Heart left ventricle (tissue), 16 donors: Measurements from ENCODE around the gene SOX9. TPM values are rescaled to one million over a fixed set of nuclear protein-coding genes. Genes with fewer than 3 reads are reported as not detected.

Experiments used
- ATAC-seq, 4 donors: fragments of 200-7000 bp; cut with Tn5 transposase; one replicate each; pipeline ENCODE4 v1.9.1; 2020 to 2022; ENCODE audit warnings: moderate library complexity in 4 of 4, mild to moderate bottlenecking in 3 of 4, moderate number of reproducible peaks in 1 of 4
- DNase-seq, 5 donors: peaks; one replicate each; pipeline ENCODE4 v3.0.0-alpha.2; 2020
- H3K27ac ChIP-seq, 12 donors: fragments of 200-600 bp; sonication (generic) in 4 of 12; one replicate each; pipeline versions ENCODE4 v1.5.0 to v1.8.0; 2016 to 2022; ENCODE audit warnings: mild to moderate bottlenecking in 2 of 12
- H3K27me3 ChIP-seq, 9 donors: fragments of 200-600 bp; sonication (generic) in 2 of 9; one replicate each; pipeline versions ENCODE4 v1.5.1 to v1.8.0; 2016 to 2022; ENCODE audit warnings: mild to moderate bottlenecking in 3 of 9
- H3K36me3 ChIP-seq, 9 donors: fragments of 200-600 bp; sonication (generic) in 2 of 9; one replicate each; pipeline versions ENCODE4 v1.5.0 to v1.8.0; 2018 to 2022; ENCODE audit warnings: mild to moderate bottlenecking in 2 of 9
- H3K4me1 ChIP-seq, 12 donors: fragments of 200-600 bp; sonication (generic) in 4 of 12; one replicate each; pipeline versions ENCODE4 v1.5.0 to v1.8.0; 2016 to 2022; ENCODE audit warnings: mild to moderate bottlenecking in 3 of 12
- H3K4me3 ChIP-seq, 12 donors: fragments of 200-600 bp; sonication (generic) in 4 of 12; one replicate each; pipeline versions ENCODE4 v1.5.0 to v1.8.0; 2017 to 2022; ENCODE audit warnings: mild to moderate bottlenecking in 9 of 12, moderate library complexity in 4 of 12
- H3K9me3 ChIP-seq, 12 donors: fragments of 200-600 bp; sonication (generic) in 4 of 12; one replicate each; pipeline versions ENCODE4 v1.5.0 to v1.8.0; 2016 to 2022; ENCODE audit warnings: mild to moderate bottlenecking in 1 of 12
- CTCF ChIP-seq, 12 donors: fragments of 200-600 bp; sonication (generic) in 4 of 12; IDR thresholded peaks; one replicate each; pipeline versions ENCODE4 v1.5.0 to v1.8.0; 2018 to 2022; ENCODE audit warnings: antibody characterized with exemption in 12 of 12, mild to moderate bottlenecking in 5 of 12
- POLR2A ChIP-seq, 2 donors: fragments of 450-650 bp; IDR thresholded peaks; one replicate each; pipeline ENCODE4 v1.6.1; 2017; ENCODE audit warnings: antibody characterized with exemption in 2 of 2, mild to moderate bottlenecking in 2 of 2, moderate library complexity in 2 of 2
- whole genome bisulfite sequencing, 4 donors: extraction: QIAGEN DNeasy Blood & Tissue Kit in 2 of 4; methylation state at CpG; one replicate each; pipeline versions ENCODE4 v1.1.5 to v1.1.7; 2013 to 2018; 5-methylcytosine and 5-hydroxymethylcytosine counted together
- intact Hi-C, 10 donors: fragments of 100-400 bp; cut with DNase I; formaldehyde crosslinking; loops; one replicate each; pipeline versions ENCODE4 v1.11.1 to v1.14.2; 2022
- polyA plus RNA-seq, 2 donors: library from polyadenylated mRNA; stranded (reverse); fragments of 200-250 nt; gene quantifications; one replicate each; pipeline ENCODE4 v1.2.3, GENCODE V29; 2013
- total RNA-seq, 9 donors: library from RNA; depleted of rRNA in 2 of 9; stranded (reverse); fragments of >200 nt in 2 of 9; fragmentation: NEBNext Ultra II Directional in 3 of 9; extraction: Animal tissue kit (Norgen Biotek cat#: 25700) in 3 of 9; gene quantifications; one replicate each; pipeline versions ENCODE4 v1.1.0 to v1.2.4, GENCODE V29; 2016 to 2023
- donor health status: ischemic (EF 13 %, LVEDD 7.1; RV severe dilation, severe dysfunction).
- donor health status: healthy with polysubstance abuse.
- donor health status: DM: no; HTN: yes; CAD: no.
- donor health status: DM: no; HTN: no; CAD: no.
- donor health status: ischemic (EF 25% LVEDD 6.9; RV normal size, moderate dysfunction).
- donor health status: ischemic (EF 25% LVEDD 5.7; RV mildly dilated, moderate dysfunction).
- donor health status: healthy.
- donor health status: DM: yes; HTN: yes; CAD: no.
- donor health status: ischemic (EF 35%, LVEDD 5.7; RV mildly dilated, moderate dysfunction).
- donor health status: nonischemic (EF 11% LVEDD 7.7; RV severe dilation, severe dysfunction).
- donor health status: DM: yes; HTN: yes; CAD: no.
- donor health status: PGD.
- donor health status: ischemic (EF 29% LVEDD 5.4; RV normal size, mild dysfunction).
- donor health status: nonischemic (EF 23%, LVEDD 6.1; RV moderate dilation, normal function).

Gene SOX9
- total and polyA plus RNA-seq, 11 donors: 7.6 to 19.7 (median 12.8) TPM

- DNase-seq (no peak), ATAC-seq (peak; percentile 29 to 65 (median 50))
- Histone ChIP-seq H3K36me3 (no peaks in the 10 kb centered on the region), H3K4me3 (peak overlapping the region in 3 of 12 donors; percentile 2 to 28 (median 24)), H3K9me3 (no peaks in the 10 kb centered on the region), H3K27ac (peak overlapping the region in 8 of 12 donors; percentile 2 to 81 (median 38)), H3K27me3 (no peaks in the 10 kb centered on the region), H3K4me1 (peaks cover 0 to 15% (median 0%) of the 10 kb centered on the region in 12 donors)
- TF ChIP-seq POLR2A (IDR thresholded peaks at IDR 0.05) (no peak), CTCF (IDR thresholded peaks at IDR 0.05) (peak in 2 of 12 donors; percentile 25 to 32)
- intact Hi-C loops: loop anchor here in 1 of 10 donors (5.0 kb wide), 1 partner anchor 50 kb away; the partner anchor contains the start of gene SOX9
- WGBS, 4 donors: 30 to 42% (median 31%) methylated on average over 7 of the region's 7 CpGs
Observed at GRCh38 chr17:72171703-72172667, 51.2 kb downstream of the SOX9 start.

GRCh38 chr17:72173499-72174116, 52.8 kb downstream of the SOX9 start:
- intact Hi-C loops: loop anchor here in 1 of 10 donors (5.0 kb wide), 1 partner anchor 51 kb away; the partner anchor contains the start of gene SOX9
- peak; percentile 35 to 77 (median 46) for ATAC-seq
- WGBS, 4 donors: 41 to 44% (median 41%) methylated on average over 9 of the region's 9 CpGs

GRCh38 chr17:72175263-72175662, 54.4 kb downstream of the SOX9 start:
- H3K4me1 ChIP-seq: peaks cover 0 to 15% (median 0%) of the 10 kb centered on the region in 12 donors
- H3K27me3 ChIP-seq: no peaks in the 10 kb centered on the region
- H3K9me3 ChIP-seq: no peaks in the 10 kb centered on the region
- 87 to 98% (median 94%) methylated on average over 4 of the region's 4 CpGs for WGBS, 4 donors
- intact Hi-C loops: no loop called here
- no peaks in the 10 kb centered on the region for H3K36me3 ChIP-seq
- ATAC-seq (no peak), DNase-seq (no peak)
- no peak overlapping the region for H3K27ac ChIP-seq
- no peak overlapping the region for H3K4me3 ChIP-seq
- TF ChIP-seq POLR2A (IDR thresholded peaks at IDR 0.05): no peak
- TF ChIP-seq CTCF (IDR thresholded peaks at IDR 0.05): no peak

More at GRCh38 chr17:72173499-72174116, 52.8 kb downstream of the SOX9 start:
- Histone ChIP-seq H3K27me3 (no peaks in the 10 kb centered on the region), H3K4me1 (peaks cover 0 to 15% (median 0%) of the 10 kb centered on the region in 12 donors), H3K36me3 (no peaks in the 10 kb centered on the region), H3K9me3 (no peaks in the 10 kb centered on the region), H3K4me3 (no peak overlapping the region), H3K27ac (peak overlapping the region in 2 of 12 donors; percentile 17 to 22)
- TF ChIP-seq POLR2A (IDR thresholded peaks at IDR 0.05) (no peak), CTCF (IDR thresholded peaks at IDR 0.05) (no peak)
- no peak for DNase-seq
